HEK293 (cell line): ENCODE measurements around the gene EIF2B5.

Source experiments
- CTCF ChIA-PET: fragments of 350-600 bp; formaldehyde crosslinking; extraction: SDS; loops from one replicate; lab custom pipeline; 2021; ENCODE audit warnings: antibody characterized with exemption; lab: Yijun Ruan, JAX
- POLR2A ChIA-PET: fragments of 300-600 bp; formaldehyde crosslinking; extraction: SDS; loops from one replicate; lab custom pipeline; 2020; ENCODE audit warnings: antibody characterized with exemption, inconsistent platforms; lab: Yijun Ruan, JAX
- H3K27ac ChIP-seq: fragments of 200-500 bp; sonication (Bioruptor generic); 2 replicates; pipeline ENCODE4 v1.5.1; 2014; ENCODE audit warnings: low read depth, low read length, control low read depth, inconsistent platforms; ENCODE audit errors: extremely low read depth
- H3K36me3 ChIP-seq, 2 experiments: fragments of 200-500 bp in 1 of 2; sonication (Bioruptor generic) in 1 of 2; 1 replicate in 1 of 2; 2 replicates in 1 of 2; pipeline ENCODE4 v1.5.1; 2014 to 2017; ENCODE audit warnings: inconsistent platforms in 2 of 2, low read length in 2 of 2; ENCODE audit not compliant: control insufficient read depth in 2 of 2, insufficient read depth in 1 of 2
- H3K4me1 ChIP-seq: fragments of 200-500 bp; sonication (Bioruptor generic); 2 replicates; pipeline ENCODE4 v1.5.1; 2014; ENCODE audit warnings: mild to moderate bottlenecking, low read length, inconsistent platforms; ENCODE audit not compliant: control insufficient read depth, insufficient read depth
- H3K4me3 ChIP-seq: 2 replicates; pipeline ENCODE4 v1.5.1; 2011; ENCODE audit warnings: low read depth, mild to moderate bottlenecking, control low read depth, low read length, moderate library complexity
- H3K9me3 ChIP-seq: fragments of 200-500 bp; sonication (Bioruptor generic); 2 replicates; pipeline ENCODE4 v1.5.1; 2014; ENCODE audit warnings: low read depth, low read length, inconsistent platforms; ENCODE audit not compliant: control insufficient read depth, insufficient read depth
- BCL11B ChIP-seq: fragments of 450-650 bp; formaldehyde crosslinking; IDR thresholded peaks from 2 replicates; pipeline ENCODE4 v1.5.1; 2016; ENCODE audit warnings: low read depth, missing biosample characterization, missing genetic modification characterization
- FEZF1 ChIP-seq: fragments of 450-650 bp; formaldehyde crosslinking; IDR thresholded peaks from 2 replicates; pipeline ENCODE4 v1.5.1; 2016; ENCODE audit warnings: missing biosample characterization, missing genetic modification characterization
- INSM2 ChIP-seq: fragments of 450-650 bp; formaldehyde crosslinking; IDR thresholded peaks from 2 replicates; pipeline ENCODE4 v1.5.1; 2016; ENCODE audit warnings: missing biosample characterization, missing genetic modification characterization
- KLF1 ChIP-seq: fragments of 450-650 bp; formaldehyde crosslinking; IDR thresholded peaks from 2 replicates; pipeline ENCODE4 v1.5.1; 2016; ENCODE audit warnings: missing biosample characterization, missing genetic modification characterization
- MYNN ChIP-seq: fragments of 450-650 bp; formaldehyde crosslinking; IDR thresholded peaks from 2 replicates; pipeline ENCODE4 v1.5.1; 2016; ENCODE audit warnings: missing biosample characterization, missing genetic modification characterization, borderline replicate concordance
- PATZ1 ChIP-seq: fragments of 450-650 bp; formaldehyde crosslinking; IDR thresholded peaks from 2 replicates; pipeline ENCODE4 v1.5.1; 2016; ENCODE audit warnings: missing biosample characterization, missing genetic modification characterization
- RBAK ChIP-seq: fragments of 450-650 bp; formaldehyde crosslinking; IDR thresholded peaks from 2 replicates; pipeline ENCODE4 v1.5.1; 2016; ENCODE audit warnings: missing biosample characterization, missing genetic modification characterization
- SCRT1 ChIP-seq: fragments of 450-650 bp; formaldehyde crosslinking; IDR thresholded peaks from 2 replicates; pipeline ENCODE4 v1.5.1; 2016; ENCODE audit warnings: missing biosample characterization, missing genetic modification characterization, borderline replicate concordance
- SCRT2 ChIP-seq: fragments of 450-650 bp; formaldehyde crosslinking; IDR thresholded peaks from 2 replicates; pipeline ENCODE4 v1.5.1; 2016; ENCODE audit warnings: missing biosample characterization, missing genetic modification characterization
- ZBTB10 ChIP-seq: fragments of 450-650 bp; formaldehyde crosslinking; IDR thresholded peaks from 2 replicates; pipeline ENCODE4 v1.5.1; 2016; ENCODE audit warnings: missing biosample characterization, missing genetic modification characterization
- ZBTB21 ChIP-seq: fragments of 450-650 bp; formaldehyde crosslinking; IDR thresholded peaks from 2 replicates; pipeline ENCODE4 v1.5.1; 2017; ENCODE audit warnings: missing biosample characterization, missing genetic modification characterization
- ZFP3 ChIP-seq: fragments of 450-650 bp; formaldehyde crosslinking; IDR thresholded peaks from 2 replicates; pipeline ENCODE4 v1.5.1; 2016; ENCODE audit warnings: low read depth, missing biosample characterization, missing genetic modification characterization
- ZFP37 ChIP-seq: fragments of 450-650 bp; formaldehyde crosslinking; IDR thresholded peaks from 2 replicates; pipeline ENCODE4 v1.5.1; 2016; ENCODE audit warnings: missing biosample characterization, missing genetic modification characterization
- ZNF10 ChIP-seq: fragments of 450-650 bp; formaldehyde crosslinking; IDR thresholded peaks from 2 replicates; pipeline ENCODE4 v1.5.1; 2017; ENCODE audit warnings: missing biosample characterization, missing genetic modification characterization
- ZNF148 ChIP-seq: fragments of 450-650 bp; formaldehyde crosslinking; IDR thresholded peaks from 2 replicates; pipeline ENCODE4 v1.5.0; 2017; ENCODE audit warnings: missing biosample characterization, missing genetic modification characterization, borderline replicate concordance
- ZNF155 ChIP-seq: fragments of 450-650 bp; formaldehyde crosslinking; IDR thresholded peaks from 2 replicates; pipeline ENCODE4 v1.5.1; 2016; ENCODE audit warnings: missing biosample characterization, missing genetic modification characterization
- ZNF169 ChIP-seq: fragments of 450-650 bp; formaldehyde crosslinking; IDR thresholded peaks from 2 replicates; pipeline ENCODE4 v1.5.1; 2016; ENCODE audit warnings: missing biosample characterization, missing genetic modification characterization
- ZNF184 ChIP-seq: fragments of 450-650 bp; IDR thresholded peaks from 2 replicates; pipeline ENCODE4 v1.5.1; 2018; ENCODE audit warnings: missing biosample characterization, mild to moderate bottlenecking, missing genetic modification characterization
- ZNF404 ChIP-seq: fragments of 450-650 bp; formaldehyde crosslinking; IDR thresholded peaks from 2 replicates; pipeline ENCODE4 v1.5.1; 2017; ENCODE audit warnings: missing biosample characterization, missing genetic modification characterization
- ZNF433 ChIP-seq: fragments of 450-650 bp; formaldehyde crosslinking; IDR thresholded peaks from 2 replicates; pipeline ENCODE4 v1.5.1; 2016; ENCODE audit warnings: missing biosample characterization, missing genetic modification characterization, low read depth
- ZNF555 ChIP-seq: fragments of 450-650 bp; formaldehyde crosslinking; conservative IDR thresholded peaks from 2 replicates; pipeline ENCODE4 v1.5.1; 2017; ENCODE audit warnings: missing biosample characterization, mild to moderate bottlenecking, missing genetic modification characterization, inconsistent platforms
- ZNF571 ChIP-seq: fragments of 450-650 bp; formaldehyde crosslinking; IDR thresholded peaks from 2 replicates; pipeline ENCODE4 v1.5.0; 2017; ENCODE audit warnings: missing biosample characterization, missing genetic modification characterization
- ZNF654 ChIP-seq: fragments of 450-650 bp; formaldehyde crosslinking; IDR thresholded peaks from 2 replicates; pipeline ENCODE4 v1.5.1; 2016; ENCODE audit warnings: low read depth, missing biosample characterization, missing genetic modification characterization
- ZNF660 ChIP-seq: fragments of 450-650 bp; IDR thresholded peaks from 2 replicates; pipeline ENCODE4 v1.5.1; 2018; ENCODE audit warnings: missing biosample characterization, mild to moderate bottlenecking, missing genetic modification characterization
- ZNF664 ChIP-seq: fragments of 450-650 bp; formaldehyde crosslinking; IDR thresholded peaks from 2 replicates; pipeline ENCODE4 v1.5.1; 2016; ENCODE audit warnings: missing biosample characterization, missing genetic modification characterization
- ZNF701 ChIP-seq: fragments of 450-650 bp; formaldehyde crosslinking; IDR thresholded peaks from 2 replicates; pipeline ENCODE4 v1.5.1; 2016; ENCODE audit warnings: missing biosample characterization, missing genetic modification characterization
- ZNF830 ChIP-seq: fragments of 450-650 bp; IDR thresholded peaks from 2 replicates; pipeline ENCODE4 v1.5.0; 2018; ENCODE audit warnings: missing biosample characterization, missing genetic modification characterization, low read depth, mild to moderate bottlenecking, moderate library complexity
- ZSCAN16 ChIP-seq: fragments of 450-650 bp; formaldehyde crosslinking; IDR thresholded peaks from 2 replicates; pipeline ENCODE4 v1.5.1; 2016; ENCODE audit warnings: missing biosample characterization, missing genetic modification characterization
- ZSCAN23 ChIP-seq: fragments of 450-650 bp; formaldehyde crosslinking; IDR thresholded peaks from 2 replicates; pipeline ENCODE4 v1.5.1; 2016; ENCODE audit warnings: missing biosample characterization, missing genetic modification characterization

Gene EIF2B5

GRCh38 chr3:184144505-184144904, 9.3 kb downstream of the EIF2B5 start:
- TF ChIP-seq ZNF184 (no peak), INSM2 (tag by site-specific recombination) (no peak), ZNF571 (tag by site-specific recombination) (no peak), ZFP3 (tag by site-specific recombination) (no peak), ZSCAN16 (no peak), SCRT1 (tag by site-specific recombination) (peak; percentile 75; the same call in 1 of the 2 replicates), SCRT2 (peak; percentile 92), ZNF148 (no peak), ZNF664 (no peak)
- no peak overlapping the region for H3K4me3 ChIP-seq
- no peaks in the 10 kb centered on the region for H3K9me3 ChIP-seq
- ChIA-PET CTCF (interaction anchor here (0.7 to 1.5 kb wide), 6 partner anchors 11 to 261 kb away, joined by 3 to 6 read pairs (median 4); partner anchors contain the start of gene EEF1AKMT4), POLR2A (interaction anchor here (1.5 to 2.2 kb wide), 2 partner anchors 9 to 10 kb away, joined by 3 to 6 read pairs; partner anchors contain the start of gene EIF2B5)
- H3K36me3 ChIP-seq, result peaks cover 6 to 69% of the 10 kb centered on the region in 2 experiments; a peak in 2 of 3 replicates
- no peak overlapping the region for H3K27ac ChIP-seq
- H3K4me1 ChIP-seq, result no peaks in the 10 kb centered on the region

- Histone ChIP-seq H3K27ac (no peak overlapping the region), H3K4me3 (no peak overlapping the region), H3K4me1 (no peaks in the 10 kb centered on the region), H3K36me3 (peaks cover 6 to 62% of the 10 kb centered on the region in 2 experiments; a peak in 2 of 3 replicates), H3K9me3 (no peaks in the 10 kb centered on the region)
- POLR2A ChIA-PET, result interaction anchor here (1.5 to 2.2 kb wide), 2 partner anchors 9 to 10 kb away, joined by 3 to 6 read pairs; partner anchors contain the start of gene EIF2B5
- CTCF ChIA-PET, result interaction anchor here (0.7 to 1.5 kb wide), 9 partner anchors 10 to 262 kb away, joined by 3 to 7 read pairs (median 4); partner anchors contain the start of genes DVL3 and EEF1AKMT4
- TF ChIP-seq ZNF664, result no peak
- TF ChIP-seq ZSCAN23 (tag by site-specific recombination), result no peak
- peak; percentile 18; the same call in 1 of the 2 replicates for TF ChIP-seq ZNF660 (tag by site-specific recombination)
- no peak for TF ChIP-seq BCL11B
- TF ChIP-seq ZNF830, result no peak
- no peak for TF ChIP-seq ZNF169 (tag by site-specific recombination)
- TF ChIP-seq ZBTB10, result no peak
- peak; percentile 58 for TF ChIP-seq ZNF654 (tag by site-specific recombination)
- TF ChIP-seq ZNF404 (tag by site-specific recombination), result no peak
- TF ChIP-seq ZNF555, result no peak
- no peak for TF ChIP-seq PATZ1 (tag by site-specific recombination)
- no peak for TF ChIP-seq ZNF433 (tag by site-specific recombination)
- TF ChIP-seq ZNF701, result no peak
- TF ChIP-seq MYNN, result no peak
- no peak for TF ChIP-seq ZFP37 (tag by site-specific recombination)
- no peak for TF ChIP-seq ZNF155 (tag by site-specific recombination)
- no peak for TF ChIP-seq ZNF10 (tag by site-specific recombination)
- no peak for TF ChIP-seq ZBTB21 (tag by site-specific recombination)
- TF ChIP-seq KLF1 (tag by site-specific recombination), result no peak
- TF ChIP-seq FEZF1, result peak; percentile 34; the same call in 1 of the 2 replicates
- TF ChIP-seq RBAK (tag by site-specific recombination), result no peak
Measured at GRCh38 chr3:184145111-184145524, 10.0 kb downstream of the EIF2B5 start.
